Spleen (tissue), 11 donors: ENCODE measurements around the gene ABCC1. TPM values are rescaled to one million over a fixed set of nuclear protein-coding genes. Genes with fewer than 3 reads are reported as not detected.

ENCODE experiments used
- DNase-seq: peaks from one replicate; pipeline ENCODE4 v3.0.0-alpha.2; 2020
- H3K27ac ChIP-seq, 8 donors: fragments of 200-600 bp; sonication (generic) in 7 of 8; 1 replicate in 4 of 8; 2 replicates in 4 of 8; pipeline versions ENCODE4 v1.5.0 to v1.8.0; 2016 to 2021; ENCODE audit warnings: inconsistent platforms in 4 of 8, mild to moderate bottlenecking in 4 of 8, moderate library complexity in 1 of 8
- H3K27me3 ChIP-seq, 7 donors: fragments of 200-600 bp; sonication (generic) in 6 of 7; replicated peaks in 1 of 7; 1 replicate in 4 of 7; 2 replicates in 3 of 7; pipeline versions ENCODE4 v1.5.0 to v1.8.0; 2016 to 2021; ENCODE audit warnings: inconsistent platforms in 3 of 7, mild to moderate bottlenecking in 1 of 7
- H3K36me3 ChIP-seq, 6 donors: fragments of 200-600 bp; sonication (generic) in 5 of 6; 1 replicate in 4 of 6; 2 replicates in 2 of 6; pipeline versions ENCODE4 v1.5.0 to v1.8.0; 2016 to 2021; ENCODE audit warnings: inconsistent platforms in 2 of 6
- H3K4me1 ChIP-seq, 6 donors: fragments of 200-600 bp; sonication (generic) in 5 of 6; 1 replicate in 3 of 6; 2 replicates in 3 of 6; pipeline versions ENCODE4 v1.5.0 to v1.8.0; 2016 to 2021; ENCODE audit warnings: inconsistent platforms in 3 of 6
- H3K4me3 ChIP-seq, 8 donors: fragments of 200-600 bp; sonication (generic) in 7 of 8; 1 replicate in 4 of 8; 2 replicates in 4 of 8; pipeline versions ENCODE4 v1.5.0 to v1.8.0; 2016 to 2021; ENCODE audit warnings: inconsistent platforms in 4 of 8, mild to moderate bottlenecking in 4 of 8, moderate library complexity in 2 of 8
- H3K9me3 ChIP-seq, 8 donors: fragments of 200-600 bp; sonication (generic) in 7 of 8; 1 replicate in 4 of 8; 2 replicates in 4 of 8; pipeline versions ENCODE4 v1.5.0 to v1.8.0; 2016 to 2021; ENCODE audit warnings: inconsistent platforms in 4 of 8
- POLR2A ChIP-seq, 3 donors: fragments of 450-650 bp; IDR thresholded peaks; one replicate each; pipeline ENCODE4 v1.5.1; 2017; ENCODE audit warnings: antibody characterized with exemption in 3 of 3, mild to moderate bottlenecking in 1 of 3
- POLR2AphosphoS5 ChIP-seq, 3 donors: sonication (generic); formaldehyde crosslinking; IDR thresholded peaks; one replicate each; pipeline ENCODE4 v1.5.1; 2017; ENCODE audit warnings: antibody characterized with exemption in 3 of 3
- WGBS, 5 donors: extraction: QIAGEN DNeasy Blood & Tissue Kit in 3 of 5; methylation state at CpG; one replicate each; pipeline versions ENCODE4 v1.1.5 to v1.1.7; 2013 to 2018; 5-methylcytosine and 5-hydroxymethylcytosine counted together
- intact Hi-C: fragments of 100-400 bp; cut with DNase I; formaldehyde crosslinking; loops from one replicate; pipeline ENCODE4 v1.15.0; 2023; ENCODE audit warnings: low total_unique reads
- polyA plus RNA-seq, 3 donors: library from polyadenylated mRNA; stranded (reverse); fragments of 200-250 nt; gene quantifications; one replicate each; pipeline ENCODE4 v1.2.1, GENCODE V29; 2013
- total RNA-seq, 7 donors: library from RNA; depleted of rRNA in 3 of 7; stranded (reverse); fragments of >200 nt in 3 of 7; fragmentation: NEBNext Ultra II Directional in 4 of 7; extraction: Animal tissue kit (Norgen Biotek cat#: 25700) in 4 of 7; gene quantifications; one replicate each; pipeline versions ENCODE4 v1.1.0 to v1.2.1, GENCODE V29; 2016 to 2021
- TF ChIP-seq, protein P1 (sequence below), 11 experiments: fragments of 200-600 bp in 7 of 11; fragments of 450-650 bp in 4 of 11; sonication (generic) in 4 of 11; IDR thresholded peaks in 8 of 11; conservative IDR thresholded peaks in 3 of 11; 1 replicate in 7 of 11; 2 replicates in 4 of 11; pipeline versions ENCODE4 v1.4.0 to v1.8.0; 2016 to 2021; ENCODE audit warnings: antibody characterized with exemption in 11 of 11, inconsistent platforms in 4 of 11, mild to moderate bottlenecking in 1 of 11
- donor health status: healthy with polysubstance abuse.
- donor health status: DM: no; HTN: no; CAD: no; lungs with moderate emphysema.
- donor health status: DM: no; HTN: no; CAD: no.
- donor health status: Bipolar disorder and iron deficiency.
- donor health status: healthy.
- donor health status: DM: no; HTN: no; CAD: no.
- donor health status: DM: yes; HTN: yes; CAD: no.

The ABCC1 gene
- total and polyA plus RNA-seq, 10 donors: 7.8 to 65.7 (median 52.5) TPM

DNA sequence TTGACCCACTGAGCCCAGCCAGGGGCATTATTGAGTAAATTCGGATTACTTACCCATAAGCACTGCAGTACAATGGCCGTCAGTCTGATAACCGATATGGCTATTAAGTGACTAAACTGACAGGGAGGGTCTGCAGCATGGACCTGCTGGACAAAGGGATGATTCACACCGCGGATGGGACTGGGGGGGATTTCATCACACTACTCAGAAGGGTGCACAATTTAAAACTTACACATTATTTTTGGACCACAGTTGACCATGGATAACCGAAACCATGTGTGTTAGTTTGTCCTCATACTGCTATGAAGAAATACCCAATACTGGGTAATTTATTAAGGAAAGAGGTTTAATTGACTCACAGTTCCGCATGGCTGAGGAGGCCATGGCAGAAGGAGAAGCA lies 167.4 kb downstream of the ABCC1 start:
- intact Hi-C loops: no loop called here
- H3K36me3 ChIP-seq: peaks cover 23 to 100% (median 78%) of the 10 kb centered on the region in 6 donors
- H3K9me3 ChIP-seq: peaks cover 0 to 38% (median 30%) of the 10 kb centered on the region in 8 donors

DNA sequence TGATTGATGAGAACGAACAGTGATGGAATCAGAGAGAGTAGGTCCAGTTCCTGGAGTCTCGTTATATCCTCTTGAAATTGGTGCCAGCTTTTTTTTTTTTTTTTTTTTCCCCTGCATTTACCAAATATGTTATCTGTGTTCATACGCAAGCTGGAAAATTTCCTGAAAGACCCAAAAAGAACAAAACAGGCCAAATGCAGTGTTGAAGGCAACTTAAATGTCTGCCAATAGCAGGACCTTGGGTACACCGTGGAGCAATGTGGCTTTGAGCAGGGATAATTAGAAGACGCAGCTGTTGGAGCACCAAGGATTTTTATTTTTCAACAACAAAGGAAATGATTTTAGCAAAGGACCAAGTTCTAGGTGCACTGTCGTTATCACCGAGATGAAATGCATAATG lies 168.9 kb downstream of the ABCC1 start:
- H3K27me3 ChIP-seq: no peaks in the 10 kb centered on the region
- peaks cover 0 to 16% (median 3%) of the 10 kb centered on the region in 6 donors for H3K4me1 ChIP-seq
- 96 to 99% (median 98%) methylated on average over 7 of the region's 7 CpGs for WGBS, 5 donors
- intact Hi-C loops: no loop called here
- H3K36me3 ChIP-seq: peaks cover 11 to 100% (median 77%) of the 10 kb centered on the region in 6 donors
- no peak overlapping the region for H3K27ac ChIP-seq
- H3K4me3 ChIP-seq: no peak overlapping the region
- TF ChIP-seq POLR2AphosphoS5 (IDR thresholded peaks at IDR 0.05): no peak
- TF ChIP-seq POLR2A (IDR thresholded peaks at IDR 0.05): no peak
- TF ChIP-seq, protein P1, sequence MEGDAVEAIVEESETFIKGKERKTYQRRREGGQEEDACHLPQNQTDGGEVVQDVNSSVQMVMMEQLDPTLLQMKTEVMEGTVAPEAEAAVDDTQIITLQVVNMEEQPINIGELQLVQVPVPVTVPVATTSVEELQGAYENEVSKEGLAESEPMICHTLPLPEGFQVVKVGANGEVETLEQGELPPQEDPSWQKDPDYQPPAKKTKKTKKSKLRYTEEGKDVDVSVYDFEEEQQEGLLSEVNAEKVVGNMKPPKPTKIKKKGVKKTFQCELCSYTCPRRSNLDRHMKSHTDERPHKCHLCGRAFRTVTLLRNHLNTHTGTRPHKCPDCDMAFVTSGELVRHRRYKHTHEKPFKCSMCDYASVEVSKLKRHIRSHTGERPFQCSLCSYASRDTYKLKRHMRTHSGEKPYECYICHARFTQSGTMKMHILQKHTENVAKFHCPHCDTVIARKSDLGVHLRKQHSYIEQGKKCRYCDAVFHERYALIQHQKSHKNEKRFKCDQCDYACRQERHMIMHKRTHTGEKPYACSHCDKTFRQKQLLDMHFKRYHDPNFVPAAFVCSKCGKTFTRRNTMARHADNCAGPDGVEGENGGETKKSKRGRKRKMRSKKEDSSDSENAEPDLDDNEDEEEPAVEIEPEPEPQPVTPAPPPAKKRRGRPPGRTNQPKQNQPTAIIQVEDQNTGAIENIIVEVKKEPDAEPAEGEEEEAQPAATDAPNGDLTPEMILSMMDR (IDR thresholded peaks at IDR 0.05 in 8 of 11, conservative IDR thresholded peaks at IDR 0.05 in 3 of 11): no peak
- peaks cover 0 to 38% (median 30%) of the 10 kb centered on the region in 8 donors for H3K9me3 ChIP-seq
- DNase-seq: no peak

More for the DNA sequence above, 167.4 kb downstream of the ABCC1 start:
- DNase-seq: no peak
- Histone ChIP-seq H3K27ac (no peak overlapping the region), H3K4me3 (no peak overlapping the region), H3K27me3 (no peaks in the 10 kb centered on the region), H3K4me1 (peaks cover 0 to 16% (median 3%) of the 10 kb centered on the region in 6 donors)
- 94 to 99% (median 98%) methylated on average over 7 of the region's 7 CpGs for WGBS, 5 donors
- TF ChIP-seq, protein P1 (IDR thresholded peaks at IDR 0.05 in 8 of 11, conservative IDR thresholded peaks at IDR 0.05 in 3 of 11): no peak
- TF ChIP-seq POLR2A (IDR thresholded peaks at IDR 0.05): no peak

DNA sequence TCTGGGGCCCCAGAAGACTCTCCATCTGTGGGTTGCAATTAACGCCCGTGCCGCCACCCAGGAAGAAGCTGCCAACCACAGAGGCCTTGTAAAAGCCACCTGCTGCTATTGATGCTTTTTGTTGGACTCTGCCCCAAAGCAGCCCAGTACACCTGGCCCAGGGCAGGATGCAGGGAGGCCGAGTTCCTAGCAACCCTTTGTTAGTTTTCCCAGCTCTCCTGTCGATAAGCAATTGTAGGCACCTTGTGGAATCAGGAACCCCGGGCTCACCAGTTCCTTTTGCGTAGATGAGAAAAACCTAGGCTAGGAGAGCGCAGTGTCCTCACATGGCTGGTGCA lies 170.6 kb downstream of the ABCC1 start:
- Histone ChIP-seq H3K4me1 (peaks cover 0 to 16% (median 3%) of the 10 kb centered on the region in 6 donors), H3K4me3 (no peak overlapping the region), H3K9me3 (peaks cover 0 to 46% (median 37%) of the 10 kb centered on the region in 8 donors), H3K27ac (peak overlapping the region in 6 of 8 donors; percentile 35 to 65 (median 52)), H3K36me3 (peaks cover 7 to 100% (median 74%) of the 10 kb centered on the region in 6 donors), H3K27me3 (no peaks in the 10 kb centered on the region)
- intact Hi-C loops: no loop called here
- 29 to 58% (median 45%) methylated on average over 8 of the region's 8 CpGs for WGBS, 5 donors
- TF ChIP-seq POLR2A (IDR thresholded peaks at IDR 0.05) (no peak), POLR2AphosphoS5 (IDR thresholded peaks at IDR 0.05) (no peak)
- TF ChIP-seq, protein P1 (IDR thresholded peaks at IDR 0.05 in 8 of 11, conservative IDR thresholded peaks at IDR 0.05 in 3 of 11): no peak
- no peak for DNase-seq

DNA sequence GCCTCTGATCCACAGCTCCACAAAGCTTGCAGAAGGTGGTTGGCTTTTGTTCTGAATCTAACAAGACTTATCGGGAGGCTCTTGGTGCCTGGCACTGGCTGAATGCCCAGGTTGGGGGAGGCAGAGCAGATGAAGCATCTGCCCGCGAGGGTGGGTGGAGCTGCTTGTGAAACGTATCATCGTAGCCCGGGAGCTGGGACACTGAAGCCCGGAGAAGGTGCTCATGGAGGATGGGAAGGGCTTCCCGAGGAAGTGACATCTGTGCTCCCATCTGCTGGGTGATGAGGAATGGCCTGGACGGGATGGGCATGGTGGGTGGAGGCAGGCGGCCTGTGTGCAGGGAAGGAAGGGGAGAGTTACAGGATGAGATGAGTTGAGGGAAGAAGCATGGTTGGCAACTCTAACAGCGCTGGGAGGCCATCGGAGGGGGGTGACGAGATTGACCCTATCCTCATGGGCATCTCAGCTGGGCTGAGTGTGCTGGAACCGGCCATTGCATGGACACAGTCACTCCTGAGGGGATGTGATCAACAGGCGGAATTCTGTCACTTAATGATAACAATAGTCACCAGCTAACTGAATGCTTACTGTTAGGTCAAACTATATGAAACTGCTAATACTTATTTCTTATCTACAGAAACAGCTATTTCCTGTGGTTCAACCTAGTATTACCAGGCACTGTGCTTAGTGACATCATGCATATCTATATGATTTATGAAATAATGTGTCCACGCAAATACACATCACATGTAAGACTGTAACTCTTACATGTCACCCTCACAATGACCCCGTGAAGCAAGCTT lies 171.2 kb downstream of the ABCC1 start:
- DNase-seq: peak; percentile 81
- intact Hi-C loops: no loop called here
- no peak overlapping the region for H3K4me3 ChIP-seq

More for the DNA sequence above, 171.2 kb downstream of the ABCC1 start:
- H3K27ac ChIP-seq: peak overlapping the region in 6 of 8 donors; percentile 35 to 65 (median 52)
- peak; percentile 59 to 70 (median 62) for TF ChIP-seq POLR2AphosphoS5 (IDR thresholded peaks at IDR 0.05)
- TF ChIP-seq, protein P1 (IDR thresholded peaks at IDR 0.05 in 8 of 11, conservative IDR thresholded peaks at IDR 0.05 in 3 of 11): no peak
- TF ChIP-seq POLR2A (IDR thresholded peaks at IDR 0.05): no peak
- 31 to 54% (median 44%) methylated on average over 16 to 17 of the region's 17 CpGs for WGBS, 5 donors
- no peaks in the 10 kb centered on the region for H3K27me3 ChIP-seq
- peaks cover 0 to 51% (median 41%) of the 10 kb centered on the region in 8 donors for H3K9me3 ChIP-seq
- H3K4me1 ChIP-seq: peaks cover 0 to 16% (median 3%) of the 10 kb centered on the region in 6 donors
- H3K36me3 ChIP-seq: peaks cover 3 to 100% (median 74%) of the 10 kb centered on the region in 6 donors
